Measurements from ENCODE around the gene NGLY1. TPM values are rescaled to one million over a fixed set of nuclear protein-coding genes. Genes with fewer than 3 reads are reported as not detected.

NGLY1 gene, protein sequence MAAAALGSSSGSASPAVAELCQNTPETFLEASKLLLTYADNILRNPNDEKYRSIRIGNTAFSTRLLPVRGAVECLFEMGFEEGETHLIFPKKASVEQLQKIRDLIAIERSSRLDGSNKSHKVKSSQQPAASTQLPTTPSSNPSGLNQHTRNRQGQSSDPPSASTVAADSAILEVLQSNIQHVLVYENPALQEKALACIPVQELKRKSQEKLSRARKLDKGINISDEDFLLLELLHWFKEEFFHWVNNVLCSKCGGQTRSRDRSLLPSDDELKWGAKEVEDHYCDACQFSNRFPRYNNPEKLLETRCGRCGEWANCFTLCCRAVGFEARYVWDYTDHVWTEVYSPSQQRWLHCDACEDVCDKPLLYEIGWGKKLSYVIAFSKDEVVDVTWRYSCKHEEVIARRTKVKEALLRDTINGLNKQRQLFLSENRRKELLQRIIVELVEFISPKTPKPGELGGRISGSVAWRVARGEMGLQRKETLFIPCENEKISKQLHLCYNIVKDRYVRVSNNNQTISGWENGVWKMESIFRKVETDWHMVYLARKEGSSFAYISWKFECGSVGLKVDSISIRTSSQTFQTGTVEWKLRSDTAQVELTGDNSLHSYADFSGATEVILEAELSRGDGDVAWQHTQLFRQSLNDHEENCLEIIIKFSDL
- total RNA-seq (10 to 100 TPM; 17.9 to 28.8 (median 26.0) TPM), polyA plus RNA-seq (10 to 100 TPM; 22.4 to 28.7 (median 25.8) TPM)

GRCh38 chr3:25782938-25783660, at the start of gene NGLY1:
Gene NGLY1 (minus strand): TSS chr3:25783443. CDS start chr3:25783390, 53 bp downstream.
- H3K9me3 ChIP-seq: no peaks in the 10 kb centered on the region
- peak within 1 kb of the TSS; percentile 75 to 99 (median 95) for H3K4me3 ChIP-seq
- peaks cover 0 to 2% (median 0%) of the 10 kb centered on the region in 4 donors for H3K36me3 ChIP-seq
- H3K4me1 ChIP-seq: peaks cover 0 to 29% (median 17%) of the 10 kb centered on the region in 4 donors
- WGBS, 2 donors: 0 to 1% methylated on average over 72 of the region's 72 CpGs
- H3K27ac ChIP-seq: peak within 1 kb of the TSS; percentile 86 to 91 (median 91)
- TF ChIP-seq EP300 (IDR thresholded peaks at IDR 0.05) (no peak), POLR2AphosphoS5 (IDR thresholded peaks at IDR 0.05) (peak; percentile 86 to 97 (median 92)), POLR2A (IDR thresholded peaks at IDR 0.05) (peak; percentile 69 to 75)
- TF ChIP-seq, protein P1, sequence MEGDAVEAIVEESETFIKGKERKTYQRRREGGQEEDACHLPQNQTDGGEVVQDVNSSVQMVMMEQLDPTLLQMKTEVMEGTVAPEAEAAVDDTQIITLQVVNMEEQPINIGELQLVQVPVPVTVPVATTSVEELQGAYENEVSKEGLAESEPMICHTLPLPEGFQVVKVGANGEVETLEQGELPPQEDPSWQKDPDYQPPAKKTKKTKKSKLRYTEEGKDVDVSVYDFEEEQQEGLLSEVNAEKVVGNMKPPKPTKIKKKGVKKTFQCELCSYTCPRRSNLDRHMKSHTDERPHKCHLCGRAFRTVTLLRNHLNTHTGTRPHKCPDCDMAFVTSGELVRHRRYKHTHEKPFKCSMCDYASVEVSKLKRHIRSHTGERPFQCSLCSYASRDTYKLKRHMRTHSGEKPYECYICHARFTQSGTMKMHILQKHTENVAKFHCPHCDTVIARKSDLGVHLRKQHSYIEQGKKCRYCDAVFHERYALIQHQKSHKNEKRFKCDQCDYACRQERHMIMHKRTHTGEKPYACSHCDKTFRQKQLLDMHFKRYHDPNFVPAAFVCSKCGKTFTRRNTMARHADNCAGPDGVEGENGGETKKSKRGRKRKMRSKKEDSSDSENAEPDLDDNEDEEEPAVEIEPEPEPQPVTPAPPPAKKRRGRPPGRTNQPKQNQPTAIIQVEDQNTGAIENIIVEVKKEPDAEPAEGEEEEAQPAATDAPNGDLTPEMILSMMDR (IDR thresholded peaks at IDR 0.05): peak in 1 of 4 experiments; percentile 40
- DNase-seq: peak; percentile 91
- H3K27me3 ChIP-seq: no peaks in the 10 kb centered on the region
- intact Hi-C loops (cut with DNase I): loop anchor here (2.0 to 5.0 kb wide), 2 partner anchors 120 to 136 kb away; no protein-coding TSS in a partner anchor

DNA sequence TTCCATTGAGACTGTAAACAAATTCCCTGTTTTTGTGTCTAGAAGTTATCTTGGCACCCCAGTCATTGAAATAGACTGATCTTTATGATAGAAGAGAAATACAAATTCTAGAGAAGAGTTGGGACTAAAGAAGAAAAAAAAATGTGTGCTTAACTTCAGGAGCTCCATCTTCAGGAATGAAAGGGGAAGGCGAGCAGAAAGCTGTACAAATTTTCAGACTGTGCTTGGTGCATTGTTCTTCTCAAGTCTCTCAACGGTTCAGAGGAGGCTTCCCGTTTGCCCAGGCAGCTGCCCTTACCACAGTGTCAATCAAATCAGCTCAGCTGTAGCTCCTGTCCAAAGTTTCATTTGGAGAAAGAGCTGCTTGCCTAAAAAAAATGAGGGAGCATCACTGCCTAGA, 48.3 kb upstream of the NGLY1 start:
- 4 to 10% methylated on average over 3 of the region's 3 CpGs for WGBS, 2 donors

DNA sequence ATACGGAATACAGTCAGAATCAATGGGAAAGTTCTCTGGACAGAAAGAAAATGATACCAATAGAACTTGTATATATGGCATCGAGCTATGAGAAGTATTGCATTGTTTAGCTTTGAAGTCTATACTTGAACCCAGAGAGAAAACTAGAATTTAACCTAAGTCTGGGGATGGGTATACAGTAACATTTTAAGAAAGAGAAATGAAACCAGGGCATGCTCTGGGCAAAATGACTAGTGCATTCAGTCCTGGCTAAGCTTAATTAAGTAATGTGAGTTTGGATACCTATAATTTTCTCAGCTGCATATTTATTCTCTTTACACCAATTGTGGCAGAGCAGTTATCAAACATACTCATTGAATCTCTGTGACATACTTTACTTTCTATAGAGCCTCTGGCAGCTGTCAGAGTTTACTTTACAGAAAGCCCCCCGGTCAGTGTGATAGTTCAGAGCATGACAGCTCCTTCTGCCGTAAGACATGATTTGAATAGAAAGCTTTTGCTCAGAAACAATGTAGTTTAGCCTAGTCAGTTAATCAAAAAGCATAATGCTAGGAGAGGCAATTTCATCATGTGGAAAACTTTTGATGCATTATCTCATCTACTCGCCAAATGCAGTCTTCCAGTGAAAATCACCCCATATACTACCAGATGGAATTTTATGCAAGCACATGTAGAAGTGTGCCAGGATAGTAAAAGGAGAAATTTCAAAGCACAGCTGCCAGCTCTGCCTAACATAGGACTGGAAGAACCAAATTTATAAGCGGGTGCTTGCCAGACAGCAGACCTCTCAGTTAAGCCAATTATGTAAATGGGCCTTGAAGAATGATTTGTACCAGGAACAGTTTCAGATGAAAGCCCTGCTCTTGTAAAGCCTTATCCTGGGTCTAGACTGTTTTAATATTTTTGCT, 47.4 kb upstream of the NGLY1 start:
- TF ChIP-seq, protein P1 (IDR thresholded peaks at IDR 0.05): no peak
- TF ChIP-seq EP300 (IDR thresholded peaks at IDR 0.05) (no peak), POLR2AphosphoS5 (IDR thresholded peaks at IDR 0.05) (no peak), POLR2A (IDR thresholded peaks at IDR 0.05) (no peak)
- 83 to 88% methylated on average over 6 of the region's 6 CpGs for WGBS, 2 donors
- peaks cover 0 to 17% (median 13%) of the 10 kb centered on the region in 4 donors for H3K4me1 ChIP-seq
- no peaks in the 10 kb centered on the region for H3K27me3 ChIP-seq
- no peak for DNase-seq
- intact Hi-C loops (cut with DNase I): no loop called here
- no peaks in the 10 kb centered on the region for H3K36me3 ChIP-seq
- no peak overlapping the region for H3K4me3 ChIP-seq
- H3K9me3 ChIP-seq: no peaks in the 10 kb centered on the region
- peak overlapping the region in 3 of 4 donors; percentile 29 to 46 (median 35) for H3K27ac ChIP-seq

More for the DNA sequence above, 48.3 kb upstream of the NGLY1 start:
- H3K4me1 ChIP-seq: peaks cover 0 to 17% (median 13%) of the 10 kb centered on the region in 4 donors
- intact Hi-C loops (cut with DNase I): no loop called here
- no peaks in the 10 kb centered on the region for H3K9me3 ChIP-seq
- H3K27me3 ChIP-seq: no peaks in the 10 kb centered on the region
- no peaks in the 10 kb centered on the region for H3K36me3 ChIP-seq
- TF ChIP-seq, protein P1 (IDR thresholded peaks at IDR 0.05): peak in 1 of 4 experiments; percentile 11
- TF ChIP-seq POLR2AphosphoS5 (IDR thresholded peaks at IDR 0.05) (no peak), EP300 (IDR thresholded peaks at IDR 0.05) (no peak), POLR2A (IDR thresholded peaks at IDR 0.05) (no peak)
- no peak overlapping the region for H3K4me3 ChIP-seq
- DNase-seq: no peak
- H3K27ac ChIP-seq: peak overlapping the region in 1 of 4 donors; percentile 29

DNA sequence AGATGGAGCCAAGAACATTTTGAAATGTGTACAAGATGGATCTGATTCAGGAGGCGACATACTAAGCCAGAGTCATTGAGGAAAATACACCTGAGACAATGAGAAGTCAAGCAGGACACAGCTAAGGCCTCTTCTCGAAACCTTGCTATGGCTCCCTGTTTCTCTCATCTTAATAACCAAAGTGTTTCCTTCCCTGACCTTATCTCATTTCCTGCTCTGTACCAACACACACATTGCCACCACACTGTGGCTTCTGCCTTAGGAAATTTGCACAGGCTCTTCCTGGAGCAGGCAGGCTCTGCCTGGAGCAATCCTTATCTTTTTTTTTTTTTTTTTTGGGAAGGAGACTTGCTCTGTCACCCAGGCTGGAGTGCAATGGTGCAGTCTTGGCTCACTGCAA, 43.3 kb upstream of the NGLY1 start:
- no peak for DNase-seq
- 65 to 75% methylated on average over 2 of the region's 2 CpGs for WGBS, 2 donors

More for the DNA sequence above, 43.3 kb upstream of the NGLY1 start:
- Histone ChIP-seq H3K4me3 (no peak overlapping the region), H3K27ac (no peak overlapping the region), H3K36me3 (no peaks in the 10 kb centered on the region), H3K9me3 (no peaks in the 10 kb centered on the region), H3K27me3 (no peaks in the 10 kb centered on the region), H3K4me1 (peaks cover 0 to 12% (median 10%) of the 10 kb centered on the region in 4 donors)
- TF ChIP-seq EP300 (IDR thresholded peaks at IDR 0.05) (no peak), POLR2AphosphoS5 (IDR thresholded peaks at IDR 0.05) (no peak), POLR2A (IDR thresholded peaks at IDR 0.05) (no peak)
- TF ChIP-seq, protein P1 (IDR thresholded peaks at IDR 0.05): no peak
- intact Hi-C loops (cut with DNase I): no loop called here

Measured in sigmoid colon (tissue), 7 donors.